ENCODE results near the gene WBP2NL.
"Not testable (repeated sequence)": the region's sequence is repeated elsewhere in the genome, so short reads cannot be mapped to it uniquely, and the experiment has no call there.

Gene WBP2NL

GRCh38 chr22:42033263-42034181, 34.9 kb downstream of the WBP2NL start:
- DNase-seq, result no peak

DNA sequence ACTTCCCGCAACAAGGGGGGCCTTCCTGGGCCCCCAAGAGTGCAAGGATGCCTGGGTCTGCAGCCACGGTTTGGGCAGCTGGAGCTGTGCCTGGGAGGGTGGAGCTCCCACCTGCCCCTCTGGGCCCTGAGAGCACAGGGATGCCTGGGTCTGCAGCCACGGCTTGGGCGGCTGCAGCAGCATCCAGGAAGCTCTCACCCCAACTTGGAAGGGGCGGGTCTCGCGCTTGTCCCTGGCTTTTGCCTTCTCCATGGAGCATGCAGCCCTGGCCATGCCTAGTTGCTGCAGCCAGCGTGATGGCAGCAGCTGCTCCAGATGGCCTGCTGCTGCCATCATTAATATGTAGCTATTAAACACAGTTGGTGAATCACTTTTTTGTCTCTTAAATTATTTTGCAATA, 36.7 kb downstream of the WBP2NL start:
- DNase-seq, result no peak

DNA sequence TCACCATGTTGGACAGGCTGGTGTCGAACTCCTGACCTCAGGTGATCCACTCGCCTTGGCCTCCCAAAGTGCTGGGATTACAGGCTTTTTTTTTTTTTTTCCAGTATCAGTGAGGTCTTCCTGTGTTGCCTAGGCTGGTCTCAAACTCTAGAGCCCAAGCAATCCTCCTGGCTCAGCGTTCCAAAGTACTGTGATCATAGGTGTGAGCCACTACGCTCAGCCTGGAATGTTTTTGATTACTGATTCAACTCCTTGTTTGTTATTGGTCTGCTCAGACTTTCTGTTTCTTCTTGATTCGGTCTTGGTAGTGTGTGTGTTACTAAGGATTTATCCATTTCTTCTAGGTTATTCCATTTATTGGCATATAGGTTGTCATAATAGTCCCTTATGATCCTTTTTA, 40.7 kb downstream of the WBP2NL start:
- peak; percentile 5 for DNase-seq

GRCh38 chr22:42041784-42042183, 43.2 kb downstream of the WBP2NL start:
- no peak for DNase-seq

- DNase-seq, result no peak
Measured at GRCh38 chr22:42050641-42051180, 52.1 kb downstream of the WBP2NL start.

- DNase-seq, result no peak
Measured at GRCh38 chr22:42052765-42053164, 54.2 kb downstream of the WBP2NL start.

- DNase-seq, result no peak
Measured at GRCh38 chr22:42056757-42057511, 58.3 kb downstream of the WBP2NL start.

DNA sequence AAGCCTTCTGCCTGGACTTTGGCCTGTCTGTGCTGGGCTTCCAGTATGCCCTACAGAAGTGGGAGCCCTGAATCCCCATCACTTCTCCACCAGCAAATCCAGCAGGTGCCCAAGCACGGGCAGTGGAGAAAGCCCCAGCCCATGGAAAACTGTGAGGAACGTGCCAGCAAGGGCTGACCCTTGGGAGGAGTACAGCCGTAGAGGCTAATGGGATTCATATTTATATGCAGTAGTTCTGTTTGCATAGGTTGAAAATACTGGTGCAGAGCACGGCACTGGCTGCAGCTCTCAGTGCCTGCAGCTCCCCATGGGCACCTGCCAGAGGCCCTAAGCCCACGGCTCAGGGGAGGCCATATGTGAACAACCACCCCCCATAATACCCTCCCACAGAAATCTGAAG, 61.9 kb downstream of the WBP2NL start:
- no peak for DNase-seq

DNA sequence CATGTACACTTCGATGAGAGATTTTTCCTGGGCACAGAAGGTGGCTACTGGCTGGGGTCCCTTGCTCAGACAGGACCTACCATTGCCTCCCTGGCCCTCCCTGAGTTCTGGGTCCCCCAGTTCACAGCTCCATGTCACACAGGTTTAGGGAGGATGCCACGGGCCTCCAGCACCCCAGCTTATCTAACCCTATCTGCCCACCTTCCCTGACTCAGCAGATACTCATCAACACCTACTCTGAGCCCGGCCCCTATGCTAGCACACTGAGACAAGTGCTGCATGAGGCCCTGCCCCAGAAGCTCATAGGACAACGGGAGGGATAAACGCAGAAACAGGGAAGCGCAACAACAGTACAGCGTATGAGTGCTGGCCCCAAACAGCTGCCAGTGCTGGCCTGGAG, 62.5 kb downstream of the WBP2NL start:
- no peak for DNase-seq

DNA sequence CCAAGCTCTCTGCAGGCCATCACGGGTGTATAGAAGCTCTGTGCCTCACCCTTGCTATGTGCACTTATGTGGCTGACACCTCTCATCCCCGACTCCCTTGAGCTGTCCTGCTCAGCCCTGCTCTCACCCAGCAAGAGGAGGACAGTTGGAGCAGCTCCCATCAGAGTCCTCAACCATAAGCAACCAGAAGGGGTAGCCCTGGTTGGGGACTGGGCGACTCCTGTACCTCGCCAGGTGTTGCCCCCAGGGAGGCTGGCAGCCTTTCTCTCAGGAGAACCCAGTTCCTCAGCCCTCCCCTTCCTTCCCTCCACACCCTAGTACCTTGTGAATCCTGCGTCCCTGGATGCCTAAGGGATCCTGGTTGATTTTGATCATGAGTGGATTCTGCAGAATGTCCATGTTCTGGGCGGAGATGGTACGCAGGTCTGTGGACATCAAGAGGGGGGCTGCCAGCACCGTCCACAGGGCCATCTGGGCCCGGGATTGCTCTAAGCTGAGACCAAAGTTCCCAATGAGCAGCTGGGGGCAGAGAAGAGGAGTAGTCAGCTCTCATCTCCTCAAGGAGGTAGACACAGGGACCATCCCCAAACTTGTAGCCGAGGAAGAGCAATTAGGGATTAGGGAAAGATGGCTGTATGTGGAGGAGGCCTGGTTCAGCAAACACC, 64.0 kb downstream of the WBP2NL start:
- no peak for DNase-seq

GRCh38 chr22:42064629-42065028, 66.0 kb downstream of the WBP2NL start:
- no peak for DNase-seq

DNA sequence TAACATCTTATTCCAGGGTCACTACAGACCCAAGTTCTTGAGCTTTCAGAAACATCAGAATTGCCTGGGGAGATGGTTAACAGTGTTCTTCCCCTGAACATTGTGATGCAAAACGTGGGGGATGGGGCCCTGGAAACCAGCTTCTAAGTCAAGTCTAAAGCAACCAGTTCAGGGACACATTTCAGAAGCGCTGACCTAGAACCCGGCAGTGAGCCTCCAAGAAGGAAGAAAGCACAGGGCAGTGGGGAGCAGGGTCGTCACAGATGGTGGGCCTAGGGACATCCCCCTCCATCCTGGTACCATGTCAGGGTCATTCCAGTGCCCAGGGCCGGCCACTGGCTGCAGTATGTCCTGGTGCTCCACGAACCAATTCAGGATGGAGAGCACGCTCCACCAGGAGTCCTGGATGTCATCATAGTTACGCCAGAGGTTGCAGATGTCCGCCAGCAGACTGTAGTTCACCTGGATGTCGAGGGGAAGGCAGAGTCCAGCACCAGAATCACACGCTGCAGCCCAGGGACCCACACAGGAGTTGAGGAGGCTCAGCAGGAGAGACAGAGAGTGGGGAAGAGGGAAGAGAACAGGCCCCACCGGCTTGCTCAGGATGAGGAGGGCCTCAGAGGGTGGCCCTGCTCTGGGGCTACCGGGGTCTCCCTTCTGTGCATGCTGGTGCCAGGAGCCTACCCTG, 67.0 kb downstream of the WBP2NL start:
- no peak for DNase-seq

DNA sequence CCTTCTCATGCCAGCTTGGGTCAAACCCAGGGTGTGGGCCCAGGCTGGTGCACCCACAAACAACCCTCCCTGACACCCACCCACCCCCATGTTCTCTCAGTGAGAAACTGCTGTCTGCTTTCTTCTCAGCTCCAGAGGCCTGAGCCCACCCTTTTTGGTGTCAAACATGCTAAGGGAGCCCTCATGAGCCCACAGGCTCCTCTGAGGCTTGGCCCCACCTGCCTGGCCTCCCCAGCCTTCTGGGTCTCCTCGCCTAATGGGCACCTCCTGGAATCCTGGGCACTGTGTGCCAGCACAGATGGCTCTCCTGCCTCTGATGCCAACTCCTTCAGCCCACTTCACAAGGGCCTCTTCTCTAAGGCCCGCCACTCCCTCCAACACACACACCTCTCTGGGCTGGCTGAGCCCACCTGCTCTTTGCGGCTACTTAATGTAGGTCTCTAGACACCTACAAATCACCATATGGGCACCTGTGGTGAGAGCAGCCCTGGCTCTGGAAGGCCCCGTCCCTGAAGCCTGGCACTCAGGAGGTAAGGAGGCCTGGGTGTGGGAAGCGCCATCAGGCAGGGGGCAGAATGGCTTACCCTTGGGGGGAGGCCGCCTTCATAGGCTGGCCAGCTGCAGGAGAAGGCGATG, 67.7 kb downstream of the WBP2NL start:
- no peak for DNase-seq

DNA sequence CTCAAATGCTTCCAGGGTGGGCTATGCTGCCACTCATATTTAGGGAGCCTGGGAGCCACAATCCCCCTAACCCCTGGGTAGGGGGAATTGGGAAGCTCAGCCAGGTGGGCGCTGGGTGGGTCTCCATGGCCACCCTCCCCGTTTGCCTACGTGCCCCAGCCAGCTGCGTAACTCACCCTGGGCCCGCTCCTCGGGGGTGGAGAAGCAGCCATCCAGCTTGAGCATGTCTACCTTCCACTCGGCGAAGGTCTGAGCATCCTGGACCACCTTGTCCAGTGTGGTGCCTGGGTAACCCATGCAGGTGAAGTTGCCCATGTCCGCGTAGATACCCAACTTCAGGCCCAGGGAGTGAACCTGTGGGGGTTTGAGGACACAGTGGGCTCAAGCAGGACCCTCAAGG, 68.3 kb downstream of the WBP2NL start:
- no peak for DNase-seq

DNA sequence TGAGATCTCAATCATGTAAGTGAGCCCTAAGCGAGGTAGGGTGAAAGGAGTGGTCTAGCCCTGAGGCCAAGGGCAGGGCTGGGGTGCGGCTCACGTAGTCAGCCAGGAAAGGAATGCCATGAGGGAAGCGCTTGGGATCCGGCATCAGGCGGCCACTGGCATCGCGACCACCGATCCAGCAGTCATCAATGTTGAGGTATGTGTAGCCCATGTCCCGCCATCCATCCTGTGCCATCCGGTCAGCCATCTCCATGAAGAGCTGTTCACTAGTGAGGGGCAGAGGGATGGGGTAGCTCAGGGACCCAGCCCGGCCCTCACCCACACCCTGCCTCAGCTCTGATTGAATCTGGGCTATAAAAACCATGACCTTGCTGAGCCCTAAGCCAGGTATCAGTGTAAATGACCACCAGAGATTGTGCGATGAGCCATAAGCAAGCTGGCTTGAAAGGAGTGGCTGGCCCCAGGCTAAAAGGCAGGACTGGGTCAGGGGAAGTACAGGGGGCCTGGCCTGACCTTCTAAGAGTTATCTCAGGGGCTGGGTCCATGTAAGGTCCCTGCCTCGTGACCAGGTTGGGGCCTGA, 69.2 kb downstream of the WBP2NL start:
- DNase-seq, result no peak

DNA sequence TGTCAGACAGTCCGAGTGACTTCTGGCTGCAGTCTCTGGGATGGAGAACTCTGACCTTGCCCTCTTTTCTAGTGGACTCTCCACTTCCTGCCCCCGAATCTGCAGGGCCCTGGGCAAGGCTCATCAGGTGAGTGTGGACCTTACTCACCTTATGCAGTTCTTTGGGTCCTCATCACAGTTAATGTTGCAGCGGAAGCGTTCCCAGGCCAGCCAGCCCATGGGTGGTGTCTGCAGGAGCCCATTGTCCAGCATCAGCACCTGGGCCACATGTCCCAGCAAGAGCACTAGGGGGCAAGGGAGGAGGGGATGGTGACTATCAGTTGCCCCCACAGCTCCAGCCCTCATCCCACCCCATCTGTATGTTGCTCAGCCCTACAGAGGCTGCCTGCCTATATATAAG, 69.7 kb downstream of the WBP2NL start:
- no peak for DNase-seq

- DNase-seq, result no peak
Measured at GRCh38 chr22:42069801-42070516, 71.4 kb downstream of the WBP2NL start.

- peak; percentile 94 for DNase-seq
Measured at GRCh38 chr22:42070517-42071422, 72.2 kb downstream of the WBP2NL start, which contains the start of gene NAGA. Gene NAGA, minus strand, starts transcription at chr22:42070812. Its CDS starts 515 bp downstream, at chr22:42070297.

DNA sequence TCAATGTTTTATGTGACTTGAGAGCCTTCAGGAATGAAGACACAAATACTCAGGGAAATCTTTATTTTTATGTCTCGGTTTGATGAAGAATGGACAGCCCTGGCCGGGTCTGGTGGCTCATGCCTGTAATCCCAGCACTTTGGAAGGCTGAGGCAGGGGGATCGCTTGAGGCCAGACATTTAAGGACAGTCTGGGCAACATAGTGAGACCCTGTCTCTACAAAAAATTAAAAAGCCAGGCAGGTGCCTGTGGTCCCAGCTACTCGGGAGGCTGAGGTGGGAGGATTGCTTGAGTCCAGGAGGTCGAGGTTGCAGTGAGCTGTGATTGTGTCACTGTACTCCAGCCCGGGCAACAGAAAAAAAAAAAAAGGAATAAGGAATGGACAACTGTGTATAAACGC, 72.9 kb downstream of the WBP2NL start:
- not testable (repeated sequence) for DNase-seq

Data from fibroblast of skin of abdomen (primary cell).